NCI-H748 treated with DMSO at 0.1 percent for 48 hours (cell line): Measurements from ENCODE around the gene DNAH14.
A peak's percentile ranks its signal among the peaks of the same experiment; 100 is the strongest.
"Not testable (repeated sequence)": the region's sequence is repeated elsewhere in the genome, so short reads cannot be mapped to it uniquely, and the experiment has no call there.

Experiments used
- DNase-seq: peaks from one replicate; lab custom pipeline; 2025; lab: John Stamatoyannopoulos, UW

Gene DNAH14

GRCh38 chr1:224921354-224921753 lies 8.1 kb upstream of the DNAH14 start:
- no peak for DNase-seq

- DNase-seq: peak; percentile 31
Observed at GRCh38 chr1:224922404-224923164, 6.9 kb upstream of the DNAH14 start.

- no peak for DNase-seq
Observed at GRCh38 chr1:224923726-224924125, 5.7 kb upstream of the DNAH14 start.

GRCh38 chr1:224927631-224928030 lies 1.8 kb upstream of the DNAH14 start:
- not testable (repeated sequence) for DNase-seq

GRCh38 chr1:224928906-224929305 lies 569 bp upstream of the DNAH14 start:
- DNase-seq: no peak

- no peak for DNase-seq
Observed at GRCh38 chr1:224931605-224932004, 2.1 kb downstream of the DNAH14 start.

GRCh38 chr1:224932607-224933249 lies 3.3 kb downstream of the DNAH14 start:
- no peak for DNase-seq

- no peak for DNase-seq
Observed at GRCh38 chr1:224933584-224933983, 4.1 kb downstream of the DNAH14 start.

GRCh38 chr1:224938652-224939051 lies 9.2 kb downstream of the DNAH14 start:
- no peak for DNase-seq

- no peak for DNase-seq
Observed at GRCh38 chr1:224939844-224940425, 10.5 kb downstream of the DNAH14 start.

- not testable (repeated sequence) for DNase-seq
Observed at GRCh38 chr1:224940735-224941134, 11.3 kb downstream of the DNAH14 start.

GRCh38 chr1:224945651-224946348 lies 16.3 kb downstream of the DNAH14 start:
- DNase-seq: not testable (repeated sequence)

GRCh38 chr1:224946349-224946691 lies 16.8 kb downstream of the DNAH14 start:
- not testable (repeated sequence) for DNase-seq

- no peak for DNase-seq
Observed at GRCh38 chr1:224957696-224958095, 28.2 kb downstream of the DNAH14 start.

GRCh38 chr1:224958490-224958889 lies 29.0 kb downstream of the DNAH14 start:
- DNase-seq: no peak

GRCh38 chr1:224959115-224959514 lies 29.6 kb downstream of the DNAH14 start:
- DNase-seq: no peak

- DNase-seq: no peak
Observed at GRCh38 chr1:224959656-224960055, 30.2 kb downstream of the DNAH14 start.

- no peak for DNase-seq
Observed at GRCh38 chr1:224980181-224980580, 50.7 kb downstream of the DNAH14 start.

GRCh38 chr1:224981922-224982354 lies 52.5 kb downstream of the DNAH14 start:
- peak; percentile 73 for DNase-seq

- no peak for DNase-seq
Observed at GRCh38 chr1:224988042-224988441, 58.6 kb downstream of the DNAH14 start.

GRCh38 chr1:224989615-224990014 lies 60.1 kb downstream of the DNAH14 start:
- DNase-seq: no peak

- not testable (repeated sequence) for DNase-seq
Observed at GRCh38 chr1:224991550-224991949, 62.1 kb downstream of the DNAH14 start.

- no peak for DNase-seq
Observed at GRCh38 chr1:224995602-224996001, 66.1 kb downstream of the DNAH14 start.
